ENCODE results near the gene KRTAP12-2. TPM values are rescaled to one million over a fixed set of nuclear protein-coding genes. Genes with fewer than 3 reads are reported as not detected.

Gene KRTAP12-2
- total and polyA plus RNA-seq, 4 donors, result not detected

- Histone ChIP-seq H3K4me1 (ENCODE audit: control insufficient read depth in 4 of 4, insufficient read depth in 4 of 4, low read length in 3 of 4) (no peaks in the 10 kb centered on the region), H3K9ac (ENCODE audit: low read depth in 1 of 2, low read length in 2 of 2) (no peak overlapping the region), H3K4me3 (ENCODE audit: low read depth in 1 of 3, low read length in 3 of 3) (no peak overlapping the region), H3K27me3 (ENCODE audit: control insufficient read depth in 4 of 4, insufficient read depth in 4 of 4, low read length in 3 of 4) (no peaks in the 10 kb centered on the region), H3K36me3 (ENCODE audit: control insufficient read depth in 4 of 4, insufficient read depth in 3 of 4, low read depth in 1 of 4, low read length in 3 of 4) (no peaks in the 10 kb centered on the region), H3K9me3 (ENCODE audit: control insufficient read depth in 4 of 4, low read length in 3 of 4) (peaks cover 0 to 8% (median 3%) of the 10 kb centered on the region in 4 donors), H3K27ac (ENCODE audit: low read depth in 1 of 2, low read length in 2 of 2) (no peak overlapping the region)
- WGBS, result 74% methylated on average over 3 of the region's 3 CpGs
- no peak for DNase-seq (ENCODE audit: low spot score)
- TF ChIP-seq SP1 (IDR thresholded peaks at IDR 0.05) (no peak), JUND (IDR thresholded peaks at IDR 0.05) (no peak), HNF4A (conservative IDR thresholded peaks at IDR 0.05) (no peak), MAX (IDR thresholded peaks at IDR 0.05) (no peak)
- TF ChIP-seq, protein P1, sequence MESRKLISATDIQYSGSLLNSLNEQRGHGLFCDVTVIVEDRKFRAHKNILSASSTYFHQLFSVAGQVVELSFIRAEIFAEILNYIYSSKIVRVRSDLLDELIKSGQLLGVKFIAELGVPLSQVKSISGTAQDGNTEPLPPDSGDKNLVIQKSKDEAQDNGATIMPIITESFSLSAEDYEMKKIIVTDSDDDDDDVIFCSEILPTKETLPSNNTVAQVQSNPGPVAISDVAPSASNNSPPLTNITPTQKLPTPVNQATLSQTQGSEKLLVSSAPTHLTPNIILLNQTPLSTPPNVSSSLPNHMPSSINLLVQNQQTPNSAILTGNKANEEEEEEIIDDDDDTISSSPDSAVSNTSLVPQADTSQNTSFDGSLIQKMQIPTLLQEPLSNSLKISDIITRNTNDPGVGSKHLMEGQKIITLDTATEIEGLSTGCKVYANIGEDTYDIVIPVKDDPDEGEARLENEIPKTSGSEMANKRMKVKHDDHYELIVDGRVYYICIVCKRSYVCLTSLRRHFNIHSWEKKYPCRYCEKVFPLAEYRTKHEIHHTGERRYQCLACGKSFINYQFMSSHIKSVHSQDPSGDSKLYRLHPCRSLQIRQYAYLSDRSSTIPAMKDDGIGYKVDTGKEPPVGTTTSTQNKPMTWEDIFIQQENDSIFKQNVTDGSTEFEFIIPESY (IDR thresholded peaks at IDR 0.05), result no peak
Measured at GRCh38 chr21:44670642-44671432, 4.1 kb upstream of the KRTAP12-2 start.

DNA sequence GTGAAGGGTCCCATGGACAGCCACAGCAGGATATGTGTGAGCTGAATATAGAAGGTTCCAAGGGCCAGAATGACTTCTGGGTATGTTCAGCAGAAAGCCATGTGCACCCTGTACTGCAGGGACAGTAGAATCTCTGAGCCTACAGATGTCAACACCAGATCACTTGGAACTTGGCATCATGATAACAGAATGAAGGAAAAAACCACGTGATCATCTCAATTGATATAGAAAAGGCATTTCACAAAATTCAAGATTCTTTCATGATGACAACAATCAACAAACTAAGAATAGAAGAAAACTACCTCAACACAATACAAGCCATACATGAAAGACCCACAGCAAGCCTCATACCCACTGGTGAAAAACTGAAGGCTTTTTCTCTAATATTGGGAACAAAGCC, 885 bp upstream of the KRTAP12-2 start:
- no peak for DNase-seq (ENCODE audit: low spot score)
- Histone ChIP-seq H3K9me3 (ENCODE audit: control insufficient read depth in 4 of 4, low read length in 3 of 4) (peaks cover 0 to 1% (median 1%) of the 10 kb centered on the region in 4 donors), H3K4me3 (ENCODE audit: low read depth in 1 of 3, low read length in 3 of 3) (no peak overlapping the region), H3K4me1 (ENCODE audit: control insufficient read depth in 4 of 4, insufficient read depth in 4 of 4, low read length in 3 of 4) (no peaks in the 10 kb centered on the region), H3K9ac (ENCODE audit: low read depth in 1 of 2, low read length in 2 of 2) (no peak overlapping the region), H3K27ac (ENCODE audit: low read depth in 1 of 2, low read length in 2 of 2) (no peak overlapping the region), H3K27me3 (ENCODE audit: control insufficient read depth in 4 of 4, insufficient read depth in 4 of 4, low read length in 3 of 4) (peaks cover 0 to 4% (median 0%) of the 10 kb centered on the region in 4 donors), H3K36me3 (ENCODE audit: control insufficient read depth in 4 of 4, insufficient read depth in 3 of 4, low read depth in 1 of 4, low read length in 3 of 4) (no peaks in the 10 kb centered on the region)
- TF ChIP-seq HNF4G (IDR thresholded peaks at IDR 0.05), result no peak
- no peak for TF ChIP-seq NR2F2 (IDR thresholded peaks at IDR 0.05)
- TF ChIP-seq TAF1 (conservative IDR thresholded peaks at IDR 0.05), result no peak
- no peak for TF ChIP-seq MAX (IDR thresholded peaks at IDR 0.05)
- TF ChIP-seq RAD21 (IDR thresholded peaks at IDR 0.05), result no peak
- TF ChIP-seq REST (IDR thresholded peaks at IDR 0.05), result no peak
- no peak for TF ChIP-seq FOXA1 (IDR thresholded peaks at IDR 0.05)
- TF ChIP-seq SP1 (IDR thresholded peaks at IDR 0.05), result no peak
- no peak for TF ChIP-seq YY1 (IDR thresholded peaks at IDR 0.05)
- no peak for TF ChIP-seq HNF4A (conservative IDR thresholded peaks at IDR 0.05)
- no peak for TF ChIP-seq ATF3 (IDR thresholded peaks at IDR 0.05)
- no peak for TF ChIP-seq EGR1 (IDR thresholded peaks at IDR 0.05; ENCODE audit: low read depth in 2 of 2)
- TF ChIP-seq RXRA (IDR thresholded peaks at IDR 0.05), result no peak
- TF ChIP-seq, protein P1 (IDR thresholded peaks at IDR 0.05), result no peak
- WGBS, result 61% methylated on average over 1 of the region's 1 CpG

Data from liver (tissue), 9 donors.